KBM-7 (cell line): Measurements from ENCODE around the gene DYNC1I1.

Experiments used
- DNase-seq: peaks from one replicate; pipeline ENCODE4 v3.0.0-alpha.2; 2015
- in situ Hi-C: fragments of 300-500 bp; cut with MboI; formaldehyde crosslinking; loops from 2 replicates; pipeline ENCODE4 v1.14.3; 2020; ENCODE audit warnings: low sequenced_read_pairs, low pct_unique_long_range_greater_than_20kb, mixed read lengths

DYNC1I1 gene

GRCh38 chr7:96084881-96085553 is 312.7 kb downstream of the DYNC1I1 start:
- in situ Hi-C loops = no loop called here
- no peak for DNase-seq

GRCh38 chr7:96085953-96086352 is 313.6 kb downstream of the DYNC1I1 start:
- DNase-seq = no peak
- in situ Hi-C loops = no loop called here

GRCh38 chr7:96088579-96088978 is 316.2 kb downstream of the DYNC1I1 start:
- in situ Hi-C loops = no loop called here

GRCh38 chr7:96089511-96089910 is 317.2 kb downstream of the DYNC1I1 start:
- in situ Hi-C loops = no loop called here
- no peak for DNase-seq

More at GRCh38 chr7:96088579-96088978, 316.2 kb downstream of the DYNC1I1 start:
- no peak for DNase-seq

GRCh38 chr7:96090756-96091155 is 318.4 kb downstream of the DYNC1I1 start:
- in situ Hi-C loops = no loop called here
- no peak for DNase-seq

- in situ Hi-C loops = no loop called here
- DNase-seq = no peak
These were observed 321.1 kb downstream of the DYNC1I1 start for GRCh38 chr7:96093435-96093834.

GRCh38 chr7:96097835-96098234 is 325.5 kb downstream of the DYNC1I1 start:
- no peak for DNase-seq
- in situ Hi-C loops = no loop called here

- in situ Hi-C loops = no loop called here
- no peak for DNase-seq
These were observed 328.4 kb downstream of the DYNC1I1 start for GRCh38 chr7:96100737-96101136.

GRCh38 chr7:96102096-96102811 is 329.9 kb downstream of the DYNC1I1 start:
- in situ Hi-C loops = no loop called here

GRCh38 chr7:96104984-96105383 is 332.6 kb downstream of the DYNC1I1 start:
- DNase-seq = no peak
- in situ Hi-C loops = no loop called here

More at GRCh38 chr7:96102096-96102811, 329.9 kb downstream of the DYNC1I1 start:
- DNase-seq = no peak

GRCh38 chr7:96111405-96111804 is 339.1 kb downstream of the DYNC1I1 start:
- in situ Hi-C loops = no loop called here
- DNase-seq = no peak

- in situ Hi-C loops = no loop called here
- DNase-seq = no peak
These were observed 341.8 kb downstream of the DYNC1I1 start for GRCh38 chr7:96114190-96114589.

- in situ Hi-C loops = no loop called here
- DNase-seq = no peak
These were observed 343.8 kb downstream of the DYNC1I1 start for GRCh38 chr7:96116173-96116572.

GRCh38 chr7:96118449-96119001 is 346.2 kb downstream of the DYNC1I1 start:
- DNase-seq = peak; percentile 78
- in situ Hi-C loops = no loop called here

- in situ Hi-C loops = no loop called here
- no peak for DNase-seq
These were observed 348.3 kb downstream of the DYNC1I1 start for GRCh38 chr7:96120445-96121225.

GRCh38 chr7:96121752-96122151 is 349.4 kb downstream of the DYNC1I1 start:
- no peak for DNase-seq
- in situ Hi-C loops = no loop called here

- in situ Hi-C loops = no loop called here
- no peak for DNase-seq
These were observed 350.4 kb downstream of the DYNC1I1 start for GRCh38 chr7:96122746-96123145.

- DNase-seq = no peak
- in situ Hi-C loops = no loop called here
These were observed 354.0 kb downstream of the DYNC1I1 start for GRCh38 chr7:96126382-96126781.

- no peak for DNase-seq
- in situ Hi-C loops = no loop called here
These were observed 355.4 kb downstream of the DYNC1I1 start for GRCh38 chr7:96127746-96128145.

GRCh38 chr7:96131525-96131924 is 359.2 kb downstream of the DYNC1I1 start:
- in situ Hi-C loops = no loop called here
- DNase-seq = no peak
